ENCODE results near the gene PPIL1.
"Not testable (repeated sequence)": the region's sequence is repeated elsewhere in the genome, so short reads cannot be mapped to it uniquely, and the experiment has no call there.

The PPIL1 gene

GRCh38 chr6:36817176-36817817 lies 57.3 kb downstream of the PPIL1 start:
- DNase-seq (ENCODE audit: low read depth), result no peak

GRCh38 chr6:36815962-36816735 lies 58.5 kb downstream of the PPIL1 start:
- no peak for DNase-seq (ENCODE audit: low read depth)

GRCh38 chr6:36814249-36814648 lies 60.4 kb downstream of the PPIL1 start:
- DNase-seq (ENCODE audit: low read depth), result no peak

- no peak for DNase-seq (ENCODE audit: low read depth)
Observed at GRCh38 chr6:36813526-36813925, 61.1 kb downstream of the PPIL1 start.

- DNase-seq (ENCODE audit: low read depth), result not testable (repeated sequence)
Observed at GRCh38 chr6:36813047-36813446, 61.6 kb downstream of the PPIL1 start.

- DNase-seq (ENCODE audit: low read depth), result no peak
Observed at GRCh38 chr6:36809941-36810803, 64.4 kb downstream of the PPIL1 start.

- no peak for DNase-seq (ENCODE audit: low read depth)
Observed at GRCh38 chr6:36809156-36809555, 65.4 kb downstream of the PPIL1 start.

- DNase-seq (ENCODE audit: low read depth), result no peak
Observed at GRCh38 chr6:36808634-36809033, 66.0 kb downstream of the PPIL1 start.

- no peak for DNase-seq (ENCODE audit: low read depth)
Observed at GRCh38 chr6:36807750-36808149, 66.9 kb downstream of the PPIL1 start.

GRCh38 chr6:36807143-36807542 lies 67.5 kb downstream of the PPIL1 start:
- DNase-seq (ENCODE audit: low read depth), result no peak

GRCh38 chr6:36805917-36806316 lies 68.7 kb downstream of the PPIL1 start:
- no peak for DNase-seq (ENCODE audit: low read depth)

- no peak for DNase-seq (ENCODE audit: low read depth)
Observed at GRCh38 chr6:36805096-36805797, 69.4 kb downstream of the PPIL1 start.
